Measurements from ENCODE around the gene KIAA1328. TPM values are rescaled to one million over a fixed set of nuclear protein-coding genes. Genes with fewer than 3 reads are reported as not detected.
"Not testable (repeated sequence)": the region's sequence is repeated elsewhere in the genome, so short reads cannot be mapped to it uniquely, and the experiment has no call there.

KIAA1328 gene
- total RNA-seq = 5.4 and 7.0 TPM in 2 replicates

- peak; percentile 50 for DNase-seq (ENCODE audit: low read depth)
Observed at GRCh38 chr18:36828630-36829361, at the start of gene KIAA1328, which contains the start of gene TPGS2. Gene KIAA1328, plus strand, starts transcription at chr18:36829127. Its CDS starts 12 bp downstream, at chr18:36829139. Gene TPGS2, minus strand, starts transcription at chr18:36829002. Its CDS starts 235 bp downstream, at chr18:36828767.

GRCh38 chr18:36780748-36781147 lies 48.2 kb upstream of the KIAA1328 start:
- DNase-seq (ENCODE audit: low read depth) = no peak

GRCh38 chr18:36782710-36783109 lies 46.2 kb upstream of the KIAA1328 start:
- DNase-seq (ENCODE audit: low read depth) = no peak

GRCh38 chr18:36783792-36784191 lies 45.1 kb upstream of the KIAA1328 start:
- no peak for DNase-seq (ENCODE audit: low read depth)

- peak; percentile 96 for DNase-seq (ENCODE audit: low read depth)
Observed at GRCh38 chr18:36786686-36787085, 42.2 kb upstream of the KIAA1328 start.

- DNase-seq (ENCODE audit: low read depth) = no peak
Observed at GRCh38 chr18:36792634-36793283, 36.2 kb upstream of the KIAA1328 start.

- DNase-seq (ENCODE audit: low read depth) = no peak
Observed at GRCh38 chr18:36798738-36799473, 30.0 kb upstream of the KIAA1328 start.

GRCh38 chr18:36805105-36805504 lies 23.8 kb upstream of the KIAA1328 start:
- no peak for DNase-seq (ENCODE audit: low read depth)

- DNase-seq (ENCODE audit: low read depth) = no peak
Observed at GRCh38 chr18:36808681-36809080, 20.2 kb upstream of the KIAA1328 start.

GRCh38 chr18:36809590-36810381 lies 19.1 kb upstream of the KIAA1328 start:
- peak; percentile 72 for DNase-seq (ENCODE audit: low read depth)

GRCh38 chr18:36811430-36811829 lies 17.5 kb upstream of the KIAA1328 start:
- DNase-seq (ENCODE audit: low read depth) = peak; percentile 26

- DNase-seq (ENCODE audit: low read depth) = no peak
Observed at GRCh38 chr18:36811955-36812354, 17.0 kb upstream of the KIAA1328 start.

- no peak for DNase-seq (ENCODE audit: low read depth)
Observed at GRCh38 chr18:36812678-36813077, 16.2 kb upstream of the KIAA1328 start.

- no peak for DNase-seq (ENCODE audit: low read depth)
Observed at GRCh38 chr18:36813101-36813775, 15.7 kb upstream of the KIAA1328 start.

GRCh38 chr18:36813824-36814223 lies 15.1 kb upstream of the KIAA1328 start:
- no peak for DNase-seq (ENCODE audit: low read depth)

- DNase-seq (ENCODE audit: low read depth) = no peak
Observed at GRCh38 chr18:36814994-36815393, 13.9 kb upstream of the KIAA1328 start.

GRCh38 chr18:36816096-36816495 lies 12.8 kb upstream of the KIAA1328 start:
- DNase-seq (ENCODE audit: low read depth) = not testable (repeated sequence)

GRCh38 chr18:36817039-36817438 lies 11.9 kb upstream of the KIAA1328 start:
- DNase-seq (ENCODE audit: low read depth) = no peak

GRCh38 chr18:36818652-36819051 lies 10.3 kb upstream of the KIAA1328 start:
- DNase-seq (ENCODE audit: low read depth) = no peak

- no peak for DNase-seq (ENCODE audit: low read depth)
Observed at GRCh38 chr18:36819621-36820020, 9.3 kb upstream of the KIAA1328 start.

- no peak for DNase-seq (ENCODE audit: low read depth)
Observed at GRCh38 chr18:36821681-36822080, 7.2 kb upstream of the KIAA1328 start.

All from renal cortical epithelial cell (primary cell).